Measurements from ENCODE around the gene MED6. TPM values are rescaled to one million over a fixed set of nuclear protein-coding genes. Genes with fewer than 3 reads are reported as not detected.

The MED6 gene
- total RNA-seq, 1 experiment from 2014 or later, result 24.4 TPM

DNA sequence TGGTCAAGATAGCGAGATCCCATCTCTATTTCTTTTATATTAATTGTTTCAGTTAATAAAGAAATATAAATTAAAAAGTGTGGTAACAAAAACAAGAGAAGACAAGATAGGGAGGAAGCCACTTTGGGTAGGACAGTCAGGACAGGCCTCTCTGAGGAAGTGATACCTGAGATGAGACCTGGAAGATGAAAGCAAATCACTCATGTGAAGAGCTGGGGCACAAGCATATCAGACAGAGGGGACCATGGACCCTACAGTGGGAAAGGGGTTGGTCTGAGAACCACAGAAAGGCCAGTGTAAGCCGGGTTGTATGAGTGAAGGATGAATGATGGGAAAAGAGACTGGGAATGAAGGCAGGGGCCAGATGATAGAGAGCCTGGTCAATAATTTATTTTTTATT lies 1.8 kb upstream of the MED6 start:
- peaks cover 2% of the 10 kb centered on the region; the same call in 1 of the 2 replicates for H3K27me3 ChIP-seq (ENCODE audit: control insufficient read depth, insufficient read depth, low read length)
- peaks cover 8% of the 10 kb centered on the region; the same call in 1 of the 2 replicates for H3K36me3 ChIP-seq (ENCODE audit: control insufficient read depth, insufficient read depth, low read length)
- POLR2A ChIA-PET, result no interaction called here
- intact Hi-C loops (cut with micrococcal nuclease; ENCODE audit: unreplicated experiment), result no loop called here
- TF ChIP-seq SIN3A (IDR thresholded peaks at IDR 0.05; ENCODE audit: borderline replicate concordance, insufficient read depth, low read depth, low read length), result no peak
- H3K4me3 ChIP-seq (ENCODE audit: low read depth in 2 of 2, low read length in 2 of 2), result no peak overlapping the region
- DNase-seq (ENCODE audit: low read depth, low spot score) (no peak), ATAC-seq (no peak)
- in situ Hi-C loops (cut with HindIII; ENCODE audit: low pct_unique_long_range_greater_than_20kb, low sequenced_read_pairs), result no loop called here
- BruUV-seq (replicated peaks), result no TSS peak
- no peak overlapping the region for H3K27ac ChIP-seq (ENCODE audit: low read length)
- H3K4me1 ChIP-seq (ENCODE audit: control insufficient read depth, insufficient read depth, low read length), result peaks cover 11% of the 10 kb centered on the region
- no peaks in the 10 kb centered on the region for H3K9me3 ChIP-seq (ENCODE audit: control insufficient read depth, insufficient read depth, low read depth, low read length)
- CTCF ChIA-PET, result no interaction called here

DNA sequence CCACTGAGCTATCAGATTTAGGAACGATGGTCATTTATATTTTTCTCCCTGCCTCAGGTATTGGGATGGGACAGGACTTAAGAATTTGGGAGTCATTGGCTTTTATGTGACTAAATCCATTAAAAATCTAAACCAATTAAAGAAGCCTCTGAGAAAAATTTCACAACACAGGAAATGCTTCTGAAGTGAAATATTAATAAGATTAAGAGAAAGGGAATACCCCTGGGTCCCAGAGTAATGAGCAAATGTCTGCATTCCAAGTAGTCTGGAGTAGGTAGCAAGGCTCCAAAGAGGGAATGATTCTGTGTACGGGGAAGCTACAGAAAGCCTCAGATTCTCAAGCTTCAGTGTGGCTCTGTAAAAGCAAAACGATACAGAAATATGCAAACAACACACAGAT lies 707 bp upstream of the MED6 start:
- H3K9me3 ChIP-seq (ENCODE audit: control insufficient read depth, insufficient read depth, low read depth, low read length), result no peaks in the 10 kb centered on the region
- intact Hi-C loops (cut with micrococcal nuclease; ENCODE audit: unreplicated experiment) (no loop called here), in situ Hi-C loops (cut with HindIII; ENCODE audit: low pct_unique_long_range_greater_than_20kb, low sequenced_read_pairs) (no loop called here)
- TF ChIP-seq SIN3A (IDR thresholded peaks at IDR 0.05; ENCODE audit: borderline replicate concordance, insufficient read depth, low read depth, low read length) (no peak), TCF7L2 (IDR thresholded peaks at IDR 0.05; ENCODE audit: low read depth, low read length) (no peak), POLR2AphosphoS5 (IDR thresholded peaks at IDR 0.05; ENCODE audit: low read depth, low read length) (no peak)
- TF ChIP-seq, protein P1, sequence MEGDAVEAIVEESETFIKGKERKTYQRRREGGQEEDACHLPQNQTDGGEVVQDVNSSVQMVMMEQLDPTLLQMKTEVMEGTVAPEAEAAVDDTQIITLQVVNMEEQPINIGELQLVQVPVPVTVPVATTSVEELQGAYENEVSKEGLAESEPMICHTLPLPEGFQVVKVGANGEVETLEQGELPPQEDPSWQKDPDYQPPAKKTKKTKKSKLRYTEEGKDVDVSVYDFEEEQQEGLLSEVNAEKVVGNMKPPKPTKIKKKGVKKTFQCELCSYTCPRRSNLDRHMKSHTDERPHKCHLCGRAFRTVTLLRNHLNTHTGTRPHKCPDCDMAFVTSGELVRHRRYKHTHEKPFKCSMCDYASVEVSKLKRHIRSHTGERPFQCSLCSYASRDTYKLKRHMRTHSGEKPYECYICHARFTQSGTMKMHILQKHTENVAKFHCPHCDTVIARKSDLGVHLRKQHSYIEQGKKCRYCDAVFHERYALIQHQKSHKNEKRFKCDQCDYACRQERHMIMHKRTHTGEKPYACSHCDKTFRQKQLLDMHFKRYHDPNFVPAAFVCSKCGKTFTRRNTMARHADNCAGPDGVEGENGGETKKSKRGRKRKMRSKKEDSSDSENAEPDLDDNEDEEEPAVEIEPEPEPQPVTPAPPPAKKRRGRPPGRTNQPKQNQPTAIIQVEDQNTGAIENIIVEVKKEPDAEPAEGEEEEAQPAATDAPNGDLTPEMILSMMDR (IDR thresholded peaks at IDR 0.05), result no peak
- TF ChIP-seq, protein P2, sequence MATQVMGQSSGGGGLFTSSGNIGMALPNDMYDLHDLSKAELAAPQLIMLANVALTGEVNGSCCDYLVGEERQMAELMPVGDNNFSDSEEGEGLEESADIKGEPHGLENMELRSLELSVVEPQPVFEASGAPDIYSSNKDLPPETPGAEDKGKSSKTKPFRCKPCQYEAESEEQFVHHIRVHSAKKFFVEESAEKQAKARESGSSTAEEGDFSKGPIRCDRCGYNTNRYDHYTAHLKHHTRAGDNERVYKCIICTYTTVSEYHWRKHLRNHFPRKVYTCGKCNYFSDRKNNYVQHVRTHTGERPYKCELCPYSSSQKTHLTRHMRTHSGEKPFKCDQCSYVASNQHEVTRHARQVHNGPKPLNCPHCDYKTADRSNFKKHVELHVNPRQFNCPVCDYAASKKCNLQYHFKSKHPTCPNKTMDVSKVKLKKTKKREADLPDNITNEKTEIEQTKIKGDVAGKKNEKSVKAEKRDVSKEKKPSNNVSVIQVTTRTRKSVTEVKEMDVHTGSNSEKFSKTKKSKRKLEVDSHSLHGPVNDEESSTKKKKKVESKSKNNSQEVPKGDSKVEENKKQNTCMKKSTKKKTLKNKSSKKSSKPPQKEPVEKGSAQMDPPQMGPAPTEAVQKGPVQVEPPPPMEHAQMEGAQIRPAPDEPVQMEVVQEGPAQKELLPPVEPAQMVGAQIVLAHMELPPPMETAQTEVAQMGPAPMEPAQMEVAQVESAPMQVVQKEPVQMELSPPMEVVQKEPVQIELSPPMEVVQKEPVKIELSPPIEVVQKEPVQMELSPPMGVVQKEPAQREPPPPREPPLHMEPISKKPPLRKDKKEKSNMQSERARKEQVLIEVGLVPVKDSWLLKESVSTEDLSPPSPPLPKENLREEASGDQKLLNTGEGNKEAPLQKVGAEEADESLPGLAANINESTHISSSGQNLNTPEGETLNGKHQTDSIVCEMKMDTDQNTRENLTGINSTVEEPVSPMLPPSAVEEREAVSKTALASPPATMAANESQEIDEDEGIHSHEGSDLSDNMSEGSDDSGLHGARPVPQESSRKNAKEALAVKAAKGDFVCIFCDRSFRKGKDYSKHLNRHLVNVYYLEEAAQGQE (IDR thresholded peaks at IDR 0.05; ENCODE audit: insufficient read depth in 1 of 2, low read depth in 2 of 2, low read length in 1 of 2), result no peak
- POLR2A ChIA-PET, result interaction anchor here (0.7 kb wide), 2 partner anchors 56 to 209 kb away, joined by 3 to 6 read pairs; no protein-coding TSS in a partner anchor
- DNase-seq (ENCODE audit: low read depth, low spot score), result no peak
- H3K4me1 ChIP-seq (ENCODE audit: control insufficient read depth, insufficient read depth, low read length), result peaks cover 11% of the 10 kb centered on the region
- TSS peak; percentile 81 for BruUV-seq (replicated peaks)
- CTCF ChIA-PET, result no interaction called here
- peaks cover 8% of the 10 kb centered on the region for H3K36me3 ChIP-seq (ENCODE audit: control insufficient read depth, insufficient read depth, low read length)
- H3K27ac ChIP-seq (ENCODE audit: low read length), result peak overlapping the region; percentile 77
- no peak for ATAC-seq
- H3K4me3 ChIP-seq (ENCODE audit: low read depth in 2 of 2, low read length in 2 of 2), result peak overlapping the region; percentile 52 to 55
- H3K27me3 ChIP-seq (ENCODE audit: control insufficient read depth, insufficient read depth, low read length), result no peaks in the 10 kb centered on the region; the same call in 1 of the 2 replicates

DNA sequence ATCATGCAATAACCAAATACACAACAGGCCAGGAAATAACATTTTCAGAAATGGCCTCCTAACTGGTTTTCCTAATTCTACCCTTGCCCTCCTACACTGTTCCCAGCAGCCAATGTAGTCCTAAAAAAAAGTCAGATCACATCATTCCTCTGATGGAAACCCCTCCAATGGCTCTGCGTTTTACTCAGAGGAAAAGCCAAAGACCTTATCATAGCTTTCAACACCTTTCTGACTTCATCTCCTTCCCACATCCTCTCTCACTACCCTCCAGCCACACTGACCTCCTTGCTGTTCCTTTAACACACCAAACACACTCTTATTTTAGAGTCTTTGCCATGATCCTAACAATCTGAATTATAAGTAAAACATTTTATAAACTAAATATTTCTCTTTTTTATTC lies 1.1 kb downstream of the MED6 start:
- TF ChIP-seq, protein P2 (IDR thresholded peaks at IDR 0.05; ENCODE audit: insufficient read depth in 1 of 2, low read depth in 2 of 2, low read length in 1 of 2), result no peak
- TF ChIP-seq POLR2AphosphoS5 (IDR thresholded peaks at IDR 0.05; ENCODE audit: low read depth, low read length) (no peak), TCF7L2 (IDR thresholded peaks at IDR 0.05; ENCODE audit: low read depth, low read length) (no peak), SIN3A (IDR thresholded peaks at IDR 0.05; ENCODE audit: borderline replicate concordance, insufficient read depth, low read depth, low read length) (no peak)
- TF ChIP-seq, protein P1 (IDR thresholded peaks at IDR 0.05), result no peak
- H3K4me3 ChIP-seq (ENCODE audit: low read depth in 2 of 2, low read length in 2 of 2), result peak overlapping the region; percentile 99 to 100
- 0 out of 2 replicates have a peak overlapping the region, but pooled peaks have one; percentile 98 for H3K27ac ChIP-seq (ENCODE audit: low read length)
- ATAC-seq (no peak), DNase-seq (ENCODE audit: low read depth, low spot score) (no peak)
- in situ Hi-C loops (cut with HindIII; ENCODE audit: low pct_unique_long_range_greater_than_20kb, low sequenced_read_pairs), result no loop called here
- peaks cover 11% of the 10 kb centered on the region for H3K4me1 ChIP-seq (ENCODE audit: control insufficient read depth, insufficient read depth, low read length)
- BruUV-seq (replicated peaks), result no TSS peak
- ChIA-PET CTCF (no interaction called here), POLR2A (no interaction called here)
- H3K27me3 ChIP-seq (ENCODE audit: control insufficient read depth, insufficient read depth, low read length), result no peaks in the 10 kb centered on the region
- peaks cover 8% of the 10 kb centered on the region for H3K36me3 ChIP-seq (ENCODE audit: control insufficient read depth, insufficient read depth, low read length)
- no peaks in the 10 kb centered on the region for H3K9me3 ChIP-seq (ENCODE audit: control insufficient read depth, insufficient read depth, low read depth, low read length)
- intact Hi-C loops (cut with micrococcal nuclease; ENCODE audit: unreplicated experiment), result loop anchor here (5.0 kb wide), 1 partner anchor 87 kb away; no protein-coding TSS in a partner anchor

Data from Panc1 (cell line).